H9 (cell line): ENCODE data around the gene CAPN9. TPM values are rescaled to one million over a fixed set of nuclear protein-coding genes. Genes with fewer than 3 reads are reported as not detected.

Experiments
- DNase-seq: peaks from one replicate; pipeline ENCODE4 v3.0.0-alpha.2; 2017
- H2AFZ ChIP-seq: one replicate; pipeline ENCODE4 v1.6.1; 2013; ENCODE audit warnings: mild to moderate bottlenecking, low read length, control low read depth, moderate library complexity
- H2AK5ac ChIP-seq: 2 replicates; pipeline ENCODE4 v1.6.1; 2013; ENCODE audit warnings: low read length, control low read depth, mixed read lengths; ENCODE audit not compliant: insufficient read length
- H2BK120ac ChIP-seq: one replicate; pipeline ENCODE4 v1.6.1; 2013; ENCODE audit warnings: low read depth, mild to moderate bottlenecking, low read length, control low read depth, inconsistent platforms; ENCODE audit not compliant: poor library complexity, severe bottlenecking
- H2BK12ac ChIP-seq: 2 replicates; pipeline ENCODE4 v1.6.1; 2013; ENCODE audit warnings: low read length, control low read depth, mixed read lengths, low read depth; ENCODE audit not compliant: insufficient read length
- H2BK15ac ChIP-seq: 2 replicates; pipeline ENCODE4 v1.6.1; 2013; ENCODE audit warnings: low read depth, low read length, control low read depth
- H2BK20ac ChIP-seq: one replicate; pipeline ENCODE4 v1.6.1; 2013; ENCODE audit warnings: low read depth, mild to moderate bottlenecking, low read length, control low read depth, inconsistent platforms; ENCODE audit not compliant: poor library complexity, severe bottlenecking
- H2BK5ac ChIP-seq: 2 replicates; pipeline ENCODE4 v1.6.1; 2013; ENCODE audit warnings: low read length, control low read depth, mixed read lengths; ENCODE audit not compliant: insufficient read length
- H3K14ac ChIP-seq: 2 replicates; pipeline ENCODE4 v1.6.1; 2013; ENCODE audit warnings: low read length, control low read depth; ENCODE audit not compliant: insufficient read depth
- H3K18ac ChIP-seq: 2 replicates; pipeline ENCODE4 v1.6.1; 2013; ENCODE audit warnings: low read depth, mild to moderate bottlenecking, mixed read lengths, low read length, control low read depth; ENCODE audit not compliant: insufficient read length
- H3K23ac ChIP-seq: 2 replicates; pipeline ENCODE4 v1.6.1; 2013; ENCODE audit warnings: low read length, control low read depth, mixed read lengths, low read depth; ENCODE audit not compliant: insufficient read length
- H3K23me2 ChIP-seq: 2 replicates; pipeline ENCODE4 v1.6.1; 2013; ENCODE audit warnings: low read depth, mild to moderate bottlenecking, mixed read lengths, low read length, control low read depth; ENCODE audit not compliant: insufficient read length, poor library complexity, severe bottlenecking
- H3K27ac ChIP-seq: 2 replicates; pipeline ENCODE4 v1.5.1; 2013; ENCODE audit warnings: low read length, control low read depth, mixed read lengths, low read depth; ENCODE audit not compliant: insufficient read length
- H3K27me3 ChIP-seq: 2 replicates; pipeline ENCODE4 v1.6.1; 2013; ENCODE audit warnings: low read length, control low read depth, inconsistent platforms; ENCODE audit not compliant: insufficient read depth
- H3K4ac ChIP-seq: 2 replicates; pipeline ENCODE4 v1.6.1; 2013; ENCODE audit warnings: low read depth, mild to moderate bottlenecking, control low read depth, inconsistent platforms, low read length, moderate library complexity
- H3K4me1 ChIP-seq: 2 replicates; pipeline ENCODE4 v1.6.1; 2013; ENCODE audit warnings: low read length, control low read depth, inconsistent platforms; ENCODE audit not compliant: insufficient read depth
- H3K4me2 ChIP-seq: 2 replicates; pipeline ENCODE4 v1.6.1; 2013; ENCODE audit warnings: low read length, control low read depth, mixed read lengths; ENCODE audit not compliant: insufficient read length, insufficient read depth
- H3K56ac ChIP-seq: 2 replicates; pipeline ENCODE4 v1.6.1; 2013; ENCODE audit warnings: low read depth, mild to moderate bottlenecking, mixed read lengths, low read length, control low read depth; ENCODE audit not compliant: insufficient read length
- H3K79me1 ChIP-seq: 2 replicates; pipeline ENCODE4 v1.6.1; 2013; ENCODE audit warnings: low read depth, mild to moderate bottlenecking, moderate library complexity, low read length, control low read depth, inconsistent platforms; ENCODE audit not compliant: insufficient read depth, poor library complexity, severe bottlenecking
- H3K79me2 ChIP-seq: 2 replicates; pipeline ENCODE4 v1.6.1; 2013; ENCODE audit warnings: low read length, control low read depth, inconsistent platforms; ENCODE audit not compliant: insufficient read depth
- H3K9ac ChIP-seq: 2 replicates; pipeline ENCODE4 v1.6.1; 2013; ENCODE audit warnings: low read length, control low read depth, mixed read lengths; ENCODE audit not compliant: insufficient read length; ENCODE audit errors: extremely low read depth
- H3K9me3 ChIP-seq: one replicate; pipeline ENCODE4 v1.6.1; 2013; ENCODE audit warnings: low read depth, low read length, inconsistent platforms; ENCODE audit not compliant: control insufficient read depth
- H3T11ph ChIP-seq: one replicate; pipeline ENCODE4 v1.6.1; 2013; ENCODE audit warnings: mild to moderate bottlenecking, low read length, control low read depth, inconsistent platforms
- H4K20me1 ChIP-seq: one replicate; pipeline ENCODE4 v1.6.1; 2013; ENCODE audit not compliant: control insufficient read depth, insufficient read length, insufficient read depth
- H4K5ac ChIP-seq: 2 replicates; pipeline ENCODE4 v1.6.1; 2013; ENCODE audit warnings: low read depth, mild to moderate bottlenecking, mixed read lengths, low read length, control low read depth; ENCODE audit not compliant: insufficient read length
- H4K8ac ChIP-seq: replicated peaks from 2 replicates; pipeline ENCODE4 v1.6.1; 2013; ENCODE audit warnings: low read length, control low read depth, mixed read lengths, low read depth; ENCODE audit not compliant: insufficient read length
- H4K91ac ChIP-seq: 2 replicates; pipeline ENCODE4 v1.6.1; 2013; ENCODE audit warnings: low read depth, mild to moderate bottlenecking, moderate library complexity, mixed read lengths, low read length, control low read depth; ENCODE audit not compliant: insufficient read length
- H3K27ac Mint-ChIP-seq, 3 experiments: 2 replicates in 2 of 3; 3 replicates in 1 of 3; pipeline ENCODE4 v1.8.0; 2020 to 2021; ENCODE audit warnings: mixed read lengths in 3 of 3, mild to moderate bottlenecking in 1 of 3, moderate library complexity in 1 of 3
- H3K27me3 Mint-ChIP-seq: 2 replicates; pipeline ENCODE4 v1.8.0; 2021; ENCODE audit warnings: low read depth, mild to moderate bottlenecking, moderate library complexity, mixed read lengths
- H3K36me3 Mint-ChIP-seq, 3 experiments: 2 replicates in 2 of 3; 3 replicates in 1 of 3; pipeline ENCODE4 v1.8.0; 2020 to 2021; ENCODE audit warnings: low read depth in 3 of 3, mixed read lengths in 3 of 3; ENCODE audit not compliant: insufficient read depth in 1 of 3
- H3K4me1 Mint-ChIP-seq, 2 experiments: 2 replicates each; pipeline ENCODE4 v1.8.0; 2020; ENCODE audit warnings: mixed read lengths in 2 of 2
- H3K4me3 Mint-ChIP-seq, 2 experiments: 2 replicates in 1 of 2; 3 replicates in 1 of 2; pipeline ENCODE4 v1.8.0; 2020 to 2021; ENCODE audit warnings: mild to moderate bottlenecking in 2 of 2, mixed read lengths in 2 of 2, moderate library complexity in 1 of 2
- H3K9me3 Mint-ChIP-seq, 2 experiments: 2 replicates in 1 of 2; 3 replicates in 1 of 2; pipeline ENCODE4 v1.8.0; 2020; ENCODE audit warnings: mild to moderate bottlenecking in 2 of 2, mixed read lengths in 2 of 2, moderate library complexity in 1 of 2
- WGBS: extraction: QIAGEN DNeasy Blood & Tissue Kit; methylation state at CpG from one replicate; pipeline ENCODE4 v1.1.7; 2013; ENCODE audit warnings: missing lambda C conversion rate, low lambda C conversion rate, mixed read lengths; ENCODE audit not compliant: insufficient read length; ENCODE audit errors: extremely low coverage; 5-methylcytosine and 5-hydroxymethylcytosine counted together
- total RNA-seq: library from RNA; stranded (reverse); gene quantifications from 2 replicates; pipeline ENCODE4 v1.2.1, GENCODE V29; 2021
- TF ChIP-seq, protein P1 (sequence below): fragments of 200-600 bp; sonication (generic); conservative IDR thresholded peaks from 3 replicates; pipeline ENCODE4 v1.8.0; 2021; ENCODE audit warnings: antibody characterized with exemption, mild to moderate bottlenecking

Gene CAPN9
- total RNA-seq, 1 experiment from 2014 or later = 0.22 TPM

DNA sequence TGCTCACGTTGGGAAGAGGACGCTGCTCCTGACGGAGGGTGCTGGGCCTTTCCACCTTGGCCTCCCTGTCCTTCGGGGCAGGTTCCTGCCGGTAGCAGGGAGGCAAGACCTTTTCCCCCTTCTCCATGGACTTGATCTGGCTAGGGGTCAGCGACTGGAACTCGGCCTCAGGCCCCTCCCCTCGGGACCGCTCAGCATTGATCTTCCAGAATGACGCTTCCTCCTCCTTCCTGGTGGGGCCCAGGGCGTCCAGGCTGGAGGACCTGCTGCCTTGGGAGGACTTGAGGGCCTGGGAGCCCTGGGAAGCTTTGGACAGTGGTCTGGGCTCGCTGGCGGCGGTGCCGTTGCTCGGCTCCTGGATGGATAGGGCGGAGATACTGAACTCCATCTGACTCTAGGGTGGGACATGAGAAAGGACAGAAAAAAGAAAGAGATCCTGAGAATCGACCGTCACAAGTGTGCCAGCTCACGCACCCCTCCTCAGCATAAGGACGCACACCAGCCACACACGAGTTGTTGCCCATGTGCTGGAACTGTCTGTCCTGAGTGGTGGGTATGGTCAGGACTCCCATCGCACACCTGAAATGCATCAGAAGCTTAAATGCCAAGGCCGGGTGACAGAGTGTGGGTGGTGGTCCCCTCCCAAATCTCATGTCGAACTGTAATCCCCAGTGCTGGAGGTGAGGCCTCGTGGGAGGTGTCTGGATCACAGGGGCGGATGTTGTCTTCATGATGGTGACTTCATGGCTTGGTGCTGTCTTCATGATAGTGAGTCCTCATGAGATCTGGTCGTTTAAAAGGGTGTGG is 96.5 kb downstream of the CAPN9 start:
- Mint-ChIP-seq H3K27me3 (no peaks in the 10 kb centered on the region), H3K9me3 (no peaks in the 10 kb centered on the region), H3K27ac (peak overlapping the region in 1 of 3 experiments; percentile 78; a peak in 2 of 7 replicates), H3K36me3 (peaks cover 16 to 44% (median 37%) of the 10 kb centered on the region in 3 experiments; a peak in 6 of 7 replicates), H3K4me1 (peaks cover 0 to 3% of the 10 kb centered on the region in 2 experiments; a peak in 1 of 4 replicates), H3K4me3 (no peak overlapping the region)
- no peak for DNase-seq
- Histone ChIP-seq H3K9ac (no peak overlapping the region), H3K56ac (no peak overlapping the region), H3K23ac (no peak overlapping the region), H4K91ac (no peak overlapping the region), H3K27me3 (no peaks in the 10 kb centered on the region), H2BK5ac (no peak overlapping the region), H3K27ac (no peak overlapping the region), H3K79me1 (no peaks in the 10 kb centered on the region), H3K4ac (no peak overlapping the region), H2BK12ac (no peak overlapping the region), H4K8ac (no peak overlapping the region), H3K9me3 (no peaks in the 10 kb centered on the region), H2AK5ac (no peak overlapping the region), H2BK20ac (no peak overlapping the region), H2AFZ (no peak overlapping the region), H3K4me1 (no peaks in the 10 kb centered on the region), H3K18ac (no peak overlapping the region), H3K14ac (no peak overlapping the region), H2BK15ac (no peak overlapping the region), H4K20me1 (no peaks in the 10 kb centered on the region), H3K23me2 (no peaks in the 10 kb centered on the region), H4K5ac (no peak overlapping the region), H3T11ph (no peak overlapping the region), H3K4me2 (no peak overlapping the region), H3K79me2 (no peaks in the 10 kb centered on the region), H2BK120ac (no peak overlapping the region)
- no CpG with 5 or more reads among the region's 28 CpGs for WGBS
- TF ChIP-seq, protein P1, sequence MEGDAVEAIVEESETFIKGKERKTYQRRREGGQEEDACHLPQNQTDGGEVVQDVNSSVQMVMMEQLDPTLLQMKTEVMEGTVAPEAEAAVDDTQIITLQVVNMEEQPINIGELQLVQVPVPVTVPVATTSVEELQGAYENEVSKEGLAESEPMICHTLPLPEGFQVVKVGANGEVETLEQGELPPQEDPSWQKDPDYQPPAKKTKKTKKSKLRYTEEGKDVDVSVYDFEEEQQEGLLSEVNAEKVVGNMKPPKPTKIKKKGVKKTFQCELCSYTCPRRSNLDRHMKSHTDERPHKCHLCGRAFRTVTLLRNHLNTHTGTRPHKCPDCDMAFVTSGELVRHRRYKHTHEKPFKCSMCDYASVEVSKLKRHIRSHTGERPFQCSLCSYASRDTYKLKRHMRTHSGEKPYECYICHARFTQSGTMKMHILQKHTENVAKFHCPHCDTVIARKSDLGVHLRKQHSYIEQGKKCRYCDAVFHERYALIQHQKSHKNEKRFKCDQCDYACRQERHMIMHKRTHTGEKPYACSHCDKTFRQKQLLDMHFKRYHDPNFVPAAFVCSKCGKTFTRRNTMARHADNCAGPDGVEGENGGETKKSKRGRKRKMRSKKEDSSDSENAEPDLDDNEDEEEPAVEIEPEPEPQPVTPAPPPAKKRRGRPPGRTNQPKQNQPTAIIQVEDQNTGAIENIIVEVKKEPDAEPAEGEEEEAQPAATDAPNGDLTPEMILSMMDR = no peak
